DMS153 treated with DMSO at 0.1 percent for 48 hours (cell line): Measurements from ENCODE around the gene BLTP3A.
"Not testable (repeated sequence)": the region's sequence is repeated elsewhere in the genome, so short reads cannot be mapped to it uniquely, and the experiment has no call there.

Experiments
- DNase-seq: peaks from one replicate; lab custom pipeline; 2025; ENCODE audit not compliant: unreplicated experiment; lab: John Stamatoyannopoulos, UW

BLTP3A gene

GRCh38 chr6:34792605-34793500 lies 970 bp downstream of the BLTP3A start:
- peak; percentile 42 for DNase-seq

GRCh38 chr6:34793877-34794276 lies 2.0 kb downstream of the BLTP3A start:
- no peak for DNase-seq

GRCh38 chr6:34795836-34796425 lies 4.0 kb downstream of the BLTP3A start:
- no peak for DNase-seq

- no peak for DNase-seq
Observed at GRCh38 chr6:34798057-34798456, 6.2 kb downstream of the BLTP3A start.

GRCh38 chr6:34799547-34799946 lies 7.7 kb downstream of the BLTP3A start:
- DNase-seq: no peak

- DNase-seq: no peak
Observed at GRCh38 chr6:34804543-34804942, 12.7 kb downstream of the BLTP3A start.

- not testable (repeated sequence) for DNase-seq
Observed at GRCh38 chr6:34805074-34805473, 13.2 kb downstream of the BLTP3A start.

- DNase-seq: no peak
Observed at GRCh38 chr6:34806738-34807453, 15.0 kb downstream of the BLTP3A start.

GRCh38 chr6:34808473-34808872 lies 16.6 kb downstream of the BLTP3A start:
- DNase-seq: not testable (repeated sequence)

- not testable (repeated sequence) for DNase-seq
Observed at GRCh38 chr6:34809419-34809818, 17.5 kb downstream of the BLTP3A start.

GRCh38 chr6:34810017-34810882 lies 18.4 kb downstream of the BLTP3A start:
- no peak for DNase-seq

GRCh38 chr6:34810936-34811632 lies 19.2 kb downstream of the BLTP3A start:
- DNase-seq: no peak

- DNase-seq: no peak
Observed at GRCh38 chr6:34813028-34813713, 21.3 kb downstream of the BLTP3A start.

- no peak for DNase-seq
Observed at GRCh38 chr6:34816635-34817301, 24.9 kb downstream of the BLTP3A start.

GRCh38 chr6:34817446-34817845 lies 25.6 kb downstream of the BLTP3A start:
- DNase-seq: no peak

- not testable (repeated sequence) for DNase-seq
Observed at GRCh38 chr6:34818872-34819570, 27.1 kb downstream of the BLTP3A start.

- no peak for DNase-seq
Observed at GRCh38 chr6:34819571-34820480, 27.9 kb downstream of the BLTP3A start.
